CD4-positive, CD25-positive, alpha-beta regulatory T cell (primary cell): Measurements from ENCODE around the gene NFATC2. TPM values are rescaled to one million over a fixed set of nuclear protein-coding genes. Genes with fewer than 3 reads are reported as not detected.
"Not testable (repeated sequence)": the region's sequence is repeated elsewhere in the genome, so short reads cannot be mapped to it uniquely, and the experiment has no call there.

Experiments
- ATAC-seq, 2 donors: fragments of 150-1000 bp; cut with Tn5 transposase; one replicate each; pipeline ENCODE4 v1.10.0; 2021; ENCODE audit warnings: low read depth in 2 of 2, moderate number of reproducible peaks in 2 of 2, moderate library complexity in 1 of 2
- DNase-seq, 3 donors: peaks; one replicate each; pipeline versions ENCODE4 v3.0.0 to v3.0.0-alpha.2; 2012 to 2022; ENCODE audit warnings: mixed read lengths in 1 of 3
- H3K27ac ChIP-seq: one replicate; pipeline ENCODE4 v1.7.0; 2013; ENCODE audit warnings: mild to moderate bottlenecking, low read length; ENCODE audit not compliant: insufficient read depth, poor library complexity, severe bottlenecking
- H3K27me3 ChIP-seq: one replicate; pipeline ENCODE4 v1.7.0; 2013; ENCODE audit warnings: low read length; ENCODE audit not compliant: control insufficient read depth, insufficient read depth
- H3K36me3 ChIP-seq: one replicate; pipeline ENCODE4 v1.7.0; 2013; ENCODE audit warnings: mild to moderate bottlenecking, low read length, moderate library complexity; ENCODE audit not compliant: control insufficient read depth, insufficient read depth
- H3K4me1 ChIP-seq: 2 replicates; pipeline ENCODE4 v1.7.0; 2013; ENCODE audit warnings: mild to moderate bottlenecking, low read length; ENCODE audit not compliant: insufficient read depth, control insufficient read depth, poor library complexity, severe bottlenecking
- H3K4me3 ChIP-seq: one replicate; pipeline ENCODE4 v1.7.0; 2013; ENCODE audit warnings: low read depth, mild to moderate bottlenecking, low read length, moderate library complexity
- H3K9me3 ChIP-seq, 2 experiments: 1 replicate in 1 of 2; 2 replicates in 1 of 2; pipeline ENCODE4 v1.7.0; 2013; ENCODE audit warnings: low read length in 2 of 2, mild to moderate bottlenecking in 1 of 2, moderate library complexity in 1 of 2; ENCODE audit not compliant: control insufficient read depth in 2 of 2
- H3K27ac Mint-ChIP-seq, 3 donors: one replicate each; pipeline ENCODE4 v1.8.0; 2020 to 2022; ENCODE audit warnings: mild to moderate bottlenecking in 3 of 3, mixed read lengths in 3 of 3, moderate library complexity in 2 of 3
- H3K27me3 Mint-ChIP-seq: one replicate; pipeline ENCODE4 v1.8.0; 2022; ENCODE audit warnings: mild to moderate bottlenecking, mixed read lengths
- H3K36me3 Mint-ChIP-seq: one replicate; pipeline ENCODE4 v1.8.0; 2020; ENCODE audit warnings: mixed read lengths
- H3K4me1 Mint-ChIP-seq, 4 donors: one replicate each; pipeline ENCODE4 v1.8.0; 2020 to 2022; ENCODE audit warnings: mixed read lengths in 4 of 4, mild to moderate bottlenecking in 1 of 4
- H3K4me3 Mint-ChIP-seq, 4 donors: one replicate each; pipeline ENCODE4 v1.8.0; 2020 to 2022; ENCODE audit warnings: mild to moderate bottlenecking in 4 of 4, mixed read lengths in 4 of 4, moderate library complexity in 3 of 4
- H3K9me3 Mint-ChIP-seq, 7 donors: one replicate each; pipeline ENCODE4 v1.8.0; 2020 to 2022; ENCODE audit warnings: mixed read lengths in 7 of 7, mild to moderate bottlenecking in 3 of 7, moderate library complexity in 2 of 7
- polyA plus RNA-seq, 4 donors: library from polyadenylated mRNA; unstranded; fragments of 300-500 nt; fragmentation: Illumina TruSeq; gene quantifications; one replicate each; pipeline ENCODE4 v1.2.3, GENCODE V29; 2021
- total RNA-seq: library from RNA; stranded (reverse); gene quantifications from one replicate; pipeline ENCODE4 v1.2.3, GENCODE V29; 2022

Gene NFATC2
- total and polyA plus RNA-seq, 5 donors from 2014 or later, result 11.0 to 56.8 (median 14.2) TPM

DNA sequence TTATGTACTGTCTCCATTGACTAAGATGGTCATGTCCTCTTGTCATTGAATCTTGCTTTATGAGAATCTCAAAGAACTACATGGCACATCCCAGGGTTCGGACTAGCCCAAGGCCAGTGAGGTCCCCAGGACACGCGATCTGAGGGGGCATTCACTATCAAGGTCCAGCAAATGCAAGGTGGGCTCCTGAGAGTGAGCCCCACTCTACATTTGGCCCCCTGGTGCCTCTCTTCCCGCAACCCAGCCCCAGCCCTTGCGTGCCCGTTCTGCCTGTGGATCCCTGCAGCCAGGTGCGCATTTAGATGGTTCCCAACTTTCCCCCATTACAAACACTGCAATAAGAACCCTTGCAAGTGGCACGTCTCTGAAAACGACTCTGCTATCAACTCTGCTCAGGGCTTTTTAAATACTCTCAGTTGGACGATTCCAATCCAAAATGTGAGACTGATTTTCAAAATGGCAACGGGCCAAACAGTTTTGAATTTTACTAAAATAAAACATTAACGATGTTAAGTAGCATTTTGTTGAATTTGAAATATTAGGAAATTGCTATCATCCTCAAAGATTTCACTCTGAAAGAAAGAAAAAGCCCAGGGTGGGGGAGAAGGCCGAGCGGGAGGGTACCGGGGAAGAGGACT lies 59.6 kb downstream of the NFATC2 start:
- H3K4me1 ChIP-seq, result peaks cover 23% of the 10 kb centered on the region
- peak overlapping the region in 2 of 3 donors; percentile 69 to 87 for H3K27ac Mint-ChIP-seq
- no peak overlapping the region for H3K27ac ChIP-seq
- H3K9me3 Mint-ChIP-seq, result peaks cover 0 to 1% (median 0%) of the 10 kb centered on the region in 7 donors
- peaks cover 40% of the 10 kb centered on the region for H3K36me3 Mint-ChIP-seq
- DNase-seq (no peak), ATAC-seq (no peak)
- H3K4me3 ChIP-seq, result no peak overlapping the region
- peak overlapping the region in 2 of 4 donors; percentile 4 to 65 for H3K4me3 Mint-ChIP-seq
- H3K27me3 Mint-ChIP-seq, result no peaks in the 10 kb centered on the region
- no peaks in the 10 kb centered on the region for H3K9me3 ChIP-seq
- H3K4me1 Mint-ChIP-seq, result peaks cover 36 to 75% (median 45%) of the 10 kb centered on the region in 4 donors
- H3K27me3 ChIP-seq, result no peaks in the 10 kb centered on the region
- H3K36me3 ChIP-seq, result peaks cover 38% of the 10 kb centered on the region

GRCh38 chr20:51481341-51481914 lies 61.1 kb downstream of the NFATC2 start:
- H3K27ac ChIP-seq, result peak overlapping the region; percentile 21
- ATAC-seq (peak; percentile 35 to 48), DNase-seq (peak in 2 of 3 donors; percentile 12 to 70)
- peaks cover 23% of the 10 kb centered on the region for H3K4me1 ChIP-seq
- Mint-ChIP-seq H3K27ac (peak overlapping the region; percentile 66 to 91 (median 87)), H3K36me3 (peaks cover 38% of the 10 kb centered on the region), H3K4me1 (peaks cover 38 to 80% (median 50%) of the 10 kb centered on the region in 4 donors), H3K9me3 (peaks cover 0 to 1% (median 0%) of the 10 kb centered on the region in 7 donors), H3K27me3 (no peaks in the 10 kb centered on the region), H3K4me3 (peak overlapping the region; percentile 65 to 83 (median 76))
- peaks cover 0 to 3% of the 10 kb centered on the region in 2 experiments for H3K9me3 ChIP-seq
- peaks cover 29% of the 10 kb centered on the region for H3K36me3 ChIP-seq
- peak overlapping the region; percentile 57 for H3K4me3 ChIP-seq
- H3K27me3 ChIP-seq, result no peaks in the 10 kb centered on the region

DNA sequence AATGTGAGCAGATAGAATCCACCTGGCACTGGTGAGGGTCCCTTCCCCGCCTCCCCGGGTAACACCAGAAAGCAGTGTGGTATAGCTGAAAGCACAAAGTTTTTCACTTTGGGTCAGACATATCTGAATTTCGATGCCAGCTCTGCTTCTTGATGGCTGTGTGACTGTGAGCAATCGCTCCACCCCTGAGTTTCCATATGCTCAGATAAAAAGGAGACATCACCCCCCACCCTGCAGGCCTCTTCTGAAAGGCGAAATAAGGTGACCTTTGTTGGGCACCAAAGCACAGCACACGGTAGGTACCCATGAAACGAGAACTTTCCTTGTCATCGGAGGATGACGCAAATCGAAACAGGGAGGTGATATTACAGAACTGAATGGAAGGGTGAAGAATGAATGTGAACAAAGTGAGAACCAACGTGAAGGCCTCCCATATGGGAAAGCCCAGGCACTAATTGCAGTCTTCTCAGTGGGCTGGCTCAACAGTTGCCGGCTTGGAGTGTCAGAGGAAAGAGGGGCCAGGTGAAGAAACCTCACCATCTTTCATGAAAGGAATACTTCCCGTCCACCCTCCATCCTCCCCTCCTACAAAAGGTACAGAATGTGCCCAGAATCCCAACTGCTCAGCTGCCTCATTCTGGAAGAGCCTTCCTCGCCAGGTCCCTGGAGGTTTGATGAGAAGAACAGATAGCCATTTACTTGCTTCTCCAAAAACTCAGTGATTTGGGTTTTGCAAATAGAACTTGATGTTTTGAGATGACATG lies 61.8 kb downstream of the NFATC2 start:
- Mint-ChIP-seq H3K4me1 (peaks cover 38 to 79% (median 53%) of the 10 kb centered on the region in 4 donors), H3K27me3 (no peaks in the 10 kb centered on the region), H3K4me3 (peak overlapping the region; percentile 10 to 83 (median 73)), H3K36me3 (peaks cover 32% of the 10 kb centered on the region), H3K27ac (peak overlapping the region; percentile 70 to 91 (median 87)), H3K9me3 (peaks cover 0 to 1% (median 0%) of the 10 kb centered on the region in 7 donors)
- H3K9me3 ChIP-seq, result peaks cover 0 to 3% of the 10 kb centered on the region in 2 experiments
- peaks cover 23% of the 10 kb centered on the region for H3K4me1 ChIP-seq
- peak in 1 of 3 donors; percentile 40 for DNase-seq
- H3K36me3 ChIP-seq, result peaks cover 26% of the 10 kb centered on the region
- H3K27me3 ChIP-seq, result no peaks in the 10 kb centered on the region
- ATAC-seq, result peak; percentile 47 to 53
- peak overlapping the region; percentile 57 for H3K4me3 ChIP-seq
- peak overlapping the region; percentile 21 for H3K27ac ChIP-seq

- peaks cover 14% of the 10 kb centered on the region for H3K4me1 ChIP-seq
- not testable (repeated sequence) for H3K27me3 ChIP-seq, DNase-seq, H3K4me3 ChIP-seq, H3K9me3 Mint-ChIP-seq, H3K27ac Mint-ChIP-seq, ATAC-seq, H3K27ac ChIP-seq, H3K27me3 Mint-ChIP-seq, H3K9me3 ChIP-seq, H3K4me3 Mint-ChIP-seq
- H3K4me1 Mint-ChIP-seq, result peaks cover 17 to 54% (median 42%) of the 10 kb centered on the region in 4 donors
- peaks cover 61% of the 10 kb centered on the region for H3K36me3 ChIP-seq
- peaks cover 46% of the 10 kb centered on the region for H3K36me3 Mint-ChIP-seq
Measured at GRCh38 chr20:51476106-51476505, 66.4 kb downstream of the NFATC2 start.

- no peaks in the 10 kb centered on the region for H3K27me3 ChIP-seq
- DNase-seq (no peak), ATAC-seq (no peak)
- H3K36me3 Mint-ChIP-seq, result peaks cover 50% of the 10 kb centered on the region
- H3K27ac Mint-ChIP-seq, result no peak overlapping the region
- H3K9me3 ChIP-seq, result peaks cover 0 to 3% of the 10 kb centered on the region in 2 experiments
- H3K9me3 Mint-ChIP-seq, result no peaks in the 10 kb centered on the region
- H3K36me3 ChIP-seq, result peaks cover 78% of the 10 kb centered on the region
- peaks cover 4% of the 10 kb centered on the region for H3K4me1 ChIP-seq
- no peak overlapping the region for H3K4me3 ChIP-seq
- no peak overlapping the region for H3K27ac ChIP-seq
- no peaks in the 10 kb centered on the region for H3K27me3 Mint-ChIP-seq
- peaks cover 18 to 44% (median 39%) of the 10 kb centered on the region in 4 donors for H3K4me1 Mint-ChIP-seq
- no peak overlapping the region for H3K4me3 Mint-ChIP-seq
Measured at GRCh38 chr20:51473771-51474170, 68.7 kb downstream of the NFATC2 start.

DNA sequence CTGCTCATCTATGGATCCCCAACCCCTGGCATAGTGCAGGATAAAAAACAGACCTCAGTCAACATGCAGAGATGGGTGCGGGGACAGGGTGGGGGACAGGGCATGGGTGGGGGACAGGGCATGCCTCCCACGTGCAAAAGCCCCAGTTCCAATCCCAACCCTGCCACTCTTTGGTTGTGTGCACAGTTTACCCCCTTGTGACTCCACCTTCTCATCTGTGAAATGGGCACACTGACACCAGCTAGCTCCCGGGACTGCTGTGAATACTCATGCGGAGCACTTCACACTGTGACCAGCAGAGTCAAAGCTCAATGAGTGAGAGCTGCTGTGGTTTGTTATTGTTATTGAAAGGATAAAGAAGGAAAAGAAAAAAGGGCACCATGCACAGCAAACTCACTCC lies 69.3 kb downstream of the NFATC2 start:
- no peaks in the 10 kb centered on the region for H3K9me3 Mint-ChIP-seq
- H3K4me3 Mint-ChIP-seq, result no peak overlapping the region
- peaks cover 0 to 3% of the 10 kb centered on the region in 2 experiments for H3K9me3 ChIP-seq
- H3K27me3 Mint-ChIP-seq, result no peaks in the 10 kb centered on the region
- no peaks in the 10 kb centered on the region for H3K27me3 ChIP-seq
- peaks cover 4% of the 10 kb centered on the region for H3K4me1 ChIP-seq
- ATAC-seq (no peak), DNase-seq (no peak)
- no peak overlapping the region for H3K27ac ChIP-seq
- H3K36me3 ChIP-seq, result peaks cover 78% of the 10 kb centered on the region
- peaks cover 46% of the 10 kb centered on the region for H3K36me3 Mint-ChIP-seq
- H3K4me1 Mint-ChIP-seq, result peaks cover 16 to 39% (median 35%) of the 10 kb centered on the region in 4 donors
- no peak overlapping the region for H3K27ac Mint-ChIP-seq
- H3K4me3 ChIP-seq, result no peak overlapping the region

DNA sequence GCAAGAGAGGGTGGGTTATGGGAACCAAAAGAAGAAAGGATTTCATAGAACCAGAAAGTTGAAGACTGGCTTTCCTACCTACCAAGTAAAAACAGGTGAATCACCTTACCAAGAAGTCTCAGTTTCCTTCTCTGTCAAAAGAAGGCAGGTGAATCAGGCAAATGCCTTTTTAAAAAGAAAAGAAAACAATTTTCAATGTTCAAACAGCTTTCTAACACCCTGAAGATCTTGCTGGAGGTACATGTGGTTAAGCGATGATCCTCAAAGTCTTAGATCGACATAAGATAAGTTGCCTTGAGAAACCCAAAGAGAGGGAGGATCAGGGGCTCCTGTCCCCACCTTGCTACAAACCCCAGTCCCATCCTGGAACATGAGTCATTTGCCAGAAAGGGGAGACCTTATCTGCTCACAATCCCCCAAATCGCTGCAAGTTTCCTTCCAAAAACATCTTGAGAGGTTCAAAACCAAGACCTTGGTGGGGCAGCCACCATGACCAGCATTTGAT lies 71.6 kb downstream of the NFATC2 start:
- no peaks in the 10 kb centered on the region for H3K27me3 Mint-ChIP-seq
- H3K4me3 Mint-ChIP-seq, result no peak overlapping the region
- H3K4me1 ChIP-seq, result peaks cover 4% of the 10 kb centered on the region
- peaks cover 88% of the 10 kb centered on the region for H3K36me3 ChIP-seq
- no peaks in the 10 kb centered on the region for H3K9me3 Mint-ChIP-seq
- peak in 1 of 3 donors; percentile 41 for DNase-seq
- H3K27ac Mint-ChIP-seq, result peak overlapping the region; percentile 27 to 73 (median 72)
- H3K27ac ChIP-seq, result no peak overlapping the region
- peaks cover 17 to 32% (median 27%) of the 10 kb centered on the region in 4 donors for H3K4me1 Mint-ChIP-seq
- H3K36me3 Mint-ChIP-seq, result peaks cover 47% of the 10 kb centered on the region
- no peaks in the 10 kb centered on the region for H3K27me3 ChIP-seq
- no peak overlapping the region for H3K4me3 ChIP-seq
- peak; percentile 39 to 55 for ATAC-seq
- H3K9me3 ChIP-seq, result no peaks in the 10 kb centered on the region
